ENCODE data around the gene PCAT7.

DNA sequence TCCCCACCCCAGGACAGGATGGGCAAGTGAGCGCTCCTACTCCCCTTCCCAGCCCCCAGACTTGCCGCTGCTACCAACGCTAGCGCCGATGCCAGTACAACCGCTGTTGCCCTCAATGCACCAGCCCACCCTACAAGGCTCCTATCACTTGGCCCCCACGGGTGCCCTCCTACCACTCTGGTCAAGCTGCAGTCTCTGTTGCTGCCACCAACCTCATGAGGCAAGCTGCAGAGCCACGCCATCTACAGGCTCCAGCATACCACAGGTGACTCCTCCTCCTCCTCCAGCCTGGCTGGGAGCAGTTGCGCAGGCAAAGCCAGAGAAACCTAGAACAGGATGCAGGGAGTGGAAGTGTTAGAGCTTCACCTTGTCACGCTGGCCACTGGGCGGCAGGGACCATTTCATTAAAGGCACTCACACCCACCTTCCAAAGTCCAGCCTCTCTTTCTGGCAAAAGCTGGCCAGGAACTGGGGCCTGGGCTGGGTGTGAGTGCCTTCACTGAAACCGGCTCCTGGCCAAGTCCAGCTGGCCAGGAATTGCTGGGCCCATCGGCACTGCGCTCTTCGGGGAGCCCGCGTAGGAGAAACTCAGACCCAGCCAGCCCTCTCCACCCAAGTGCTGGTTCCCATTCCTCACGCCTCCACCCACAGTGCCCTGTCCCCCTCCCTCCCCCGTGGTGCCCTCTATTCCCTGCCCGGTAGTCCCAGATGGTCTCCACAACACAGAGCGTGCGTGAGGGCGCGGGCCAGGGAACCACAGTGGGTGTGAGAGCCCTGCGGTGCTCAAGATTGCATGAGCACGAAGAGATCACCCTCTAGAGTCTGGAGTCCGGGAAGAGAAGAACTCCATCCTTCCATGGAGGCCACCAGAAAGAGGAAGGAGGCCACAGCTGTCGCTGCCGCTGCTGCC lies 1.6 kb upstream of the PCAT7 start:
- TF ChIP-seq EZH2 (IDR thresholded peaks at IDR 0.05; ENCODE audit: insufficient read depth, poor library complexity, severe bottlenecking) (no peak), EZH2phosphoT487 (IDR thresholded peaks at IDR 0.05; ENCODE audit: insufficient read depth, low read depth) (no peak)
